Measurements from ENCODE around the gene TOMM20.

Gene TOMM20

DNA sequence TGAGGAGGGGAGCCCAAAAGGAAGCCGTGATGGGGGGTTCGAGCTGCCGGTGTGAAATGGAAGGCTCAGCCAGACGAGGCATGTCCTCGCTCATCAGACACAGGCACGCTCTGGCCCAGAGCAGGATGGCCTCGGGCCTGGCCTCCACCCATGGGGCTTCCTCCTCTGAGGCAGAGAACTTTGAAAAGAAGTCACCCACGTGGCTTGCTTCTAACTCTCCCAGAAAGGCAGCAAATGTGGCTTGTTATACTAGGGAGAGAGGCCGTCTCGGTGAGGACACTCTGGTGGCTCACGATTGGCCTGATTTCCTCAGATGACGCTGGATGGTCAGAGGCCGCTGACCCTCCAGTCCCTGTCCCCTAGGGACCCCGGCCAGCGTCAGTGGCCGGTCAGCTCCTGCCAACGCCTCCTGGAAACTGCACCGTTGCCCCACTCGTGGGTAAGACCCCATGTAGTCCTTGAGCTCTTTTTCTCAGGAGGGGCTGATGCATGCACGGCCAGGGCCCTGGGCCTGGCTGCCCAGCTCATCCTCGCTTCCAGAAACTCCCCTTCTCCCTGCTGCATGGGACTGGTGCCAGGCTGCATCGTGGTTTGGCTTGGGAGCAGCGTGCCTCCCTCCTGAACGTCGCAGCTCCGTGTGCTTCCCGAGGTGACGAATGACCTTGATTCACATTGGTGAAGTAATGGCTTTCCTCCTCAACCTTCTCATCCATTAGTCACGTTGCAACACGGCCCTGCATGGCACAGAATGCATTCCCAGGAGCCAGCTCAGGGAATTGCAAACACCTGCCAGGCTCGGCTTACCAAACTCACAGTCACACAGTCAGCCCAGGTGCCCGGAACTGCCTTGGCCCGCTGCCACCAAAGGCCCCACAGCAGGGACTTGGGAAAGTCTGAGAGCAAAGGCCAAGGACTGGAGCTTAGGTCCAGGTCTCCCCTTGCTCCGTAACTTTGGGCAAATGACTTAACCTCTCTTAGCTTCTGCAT, 58.8 kb downstream of the TOMM20 start:
- no peak for DNase-seq (ENCODE audit: low spot score)
- TF ChIP-seq, protein P1, sequence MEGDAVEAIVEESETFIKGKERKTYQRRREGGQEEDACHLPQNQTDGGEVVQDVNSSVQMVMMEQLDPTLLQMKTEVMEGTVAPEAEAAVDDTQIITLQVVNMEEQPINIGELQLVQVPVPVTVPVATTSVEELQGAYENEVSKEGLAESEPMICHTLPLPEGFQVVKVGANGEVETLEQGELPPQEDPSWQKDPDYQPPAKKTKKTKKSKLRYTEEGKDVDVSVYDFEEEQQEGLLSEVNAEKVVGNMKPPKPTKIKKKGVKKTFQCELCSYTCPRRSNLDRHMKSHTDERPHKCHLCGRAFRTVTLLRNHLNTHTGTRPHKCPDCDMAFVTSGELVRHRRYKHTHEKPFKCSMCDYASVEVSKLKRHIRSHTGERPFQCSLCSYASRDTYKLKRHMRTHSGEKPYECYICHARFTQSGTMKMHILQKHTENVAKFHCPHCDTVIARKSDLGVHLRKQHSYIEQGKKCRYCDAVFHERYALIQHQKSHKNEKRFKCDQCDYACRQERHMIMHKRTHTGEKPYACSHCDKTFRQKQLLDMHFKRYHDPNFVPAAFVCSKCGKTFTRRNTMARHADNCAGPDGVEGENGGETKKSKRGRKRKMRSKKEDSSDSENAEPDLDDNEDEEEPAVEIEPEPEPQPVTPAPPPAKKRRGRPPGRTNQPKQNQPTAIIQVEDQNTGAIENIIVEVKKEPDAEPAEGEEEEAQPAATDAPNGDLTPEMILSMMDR (IDR thresholded peaks at IDR 0.05; ENCODE audit: extremely low read depth, missing control alignments) = no peak

DNA sequence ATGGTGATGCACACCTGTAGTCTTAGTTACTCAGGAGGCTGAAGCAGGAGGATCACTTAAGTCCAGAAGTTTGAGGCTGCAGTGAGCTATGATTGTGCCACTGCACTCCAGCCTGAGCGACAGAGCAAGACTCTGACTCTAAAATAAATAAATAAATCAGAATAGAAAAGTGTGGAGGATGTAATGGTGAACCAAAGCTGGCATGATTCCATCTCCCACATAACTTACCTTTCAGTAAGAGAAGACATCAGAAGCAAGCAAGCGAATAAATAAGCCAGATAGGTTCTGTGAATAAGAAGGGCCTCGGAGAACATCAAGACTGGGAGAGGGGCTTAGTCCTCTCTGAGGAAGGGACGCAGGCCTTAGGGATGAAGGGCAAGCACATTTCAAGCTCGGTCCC, 59.5 kb downstream of the TOMM20 start:
- no peak for DNase-seq (ENCODE audit: low spot score)
- TF ChIP-seq, protein P1 (IDR thresholded peaks at IDR 0.05; ENCODE audit: extremely low read depth, missing control alignments) = no peak

DNA sequence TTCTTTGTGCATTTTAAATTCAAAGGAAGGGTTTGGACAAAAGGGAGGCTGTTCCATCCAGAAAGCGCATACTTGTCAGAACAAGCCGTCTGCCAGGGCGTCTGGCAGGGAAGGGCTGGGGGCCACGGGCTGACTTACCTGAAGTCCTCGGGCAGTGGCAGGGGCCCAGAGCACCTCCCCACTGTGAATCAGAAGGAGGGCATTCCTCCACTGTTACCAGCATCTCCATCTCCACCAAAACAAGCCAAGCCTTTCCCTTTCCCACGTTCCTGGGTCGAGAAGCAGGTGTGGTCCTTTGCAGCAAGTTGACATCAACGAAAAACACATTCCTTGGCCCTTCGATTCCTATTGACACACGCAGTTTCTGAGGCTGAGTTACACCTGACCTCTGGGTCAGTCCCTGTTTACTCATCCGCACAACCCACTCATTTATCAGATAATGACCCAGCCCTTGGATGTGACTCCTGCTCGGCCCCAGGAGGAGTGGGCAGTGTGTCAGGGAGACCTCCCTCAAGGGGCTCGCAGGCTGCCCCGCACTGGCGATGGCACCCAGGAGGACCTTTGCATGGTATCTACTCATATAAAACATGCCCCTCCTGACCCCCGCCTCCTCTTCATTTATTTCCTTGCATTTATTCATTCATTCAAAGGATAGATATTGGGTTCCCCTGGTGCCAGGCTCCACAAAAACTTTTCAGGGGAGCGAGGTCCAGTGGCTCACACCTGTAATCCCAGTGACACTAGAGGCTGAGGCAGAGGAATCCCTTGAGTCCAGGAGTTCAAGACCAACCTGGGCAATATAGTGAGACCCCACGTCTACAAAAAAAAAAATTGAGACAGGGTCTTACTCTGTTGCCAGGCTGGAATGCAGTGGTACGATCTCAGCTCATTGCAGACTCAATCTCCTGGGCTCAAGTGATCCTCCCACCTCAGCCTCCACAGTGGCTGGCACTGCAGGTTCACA, 60.2 kb downstream of the TOMM20 start:
- DNase-seq (ENCODE audit: low spot score) = no peak
- TF ChIP-seq, protein P1 (IDR thresholded peaks at IDR 0.05; ENCODE audit: extremely low read depth, missing control alignments) = no peak

DNA sequence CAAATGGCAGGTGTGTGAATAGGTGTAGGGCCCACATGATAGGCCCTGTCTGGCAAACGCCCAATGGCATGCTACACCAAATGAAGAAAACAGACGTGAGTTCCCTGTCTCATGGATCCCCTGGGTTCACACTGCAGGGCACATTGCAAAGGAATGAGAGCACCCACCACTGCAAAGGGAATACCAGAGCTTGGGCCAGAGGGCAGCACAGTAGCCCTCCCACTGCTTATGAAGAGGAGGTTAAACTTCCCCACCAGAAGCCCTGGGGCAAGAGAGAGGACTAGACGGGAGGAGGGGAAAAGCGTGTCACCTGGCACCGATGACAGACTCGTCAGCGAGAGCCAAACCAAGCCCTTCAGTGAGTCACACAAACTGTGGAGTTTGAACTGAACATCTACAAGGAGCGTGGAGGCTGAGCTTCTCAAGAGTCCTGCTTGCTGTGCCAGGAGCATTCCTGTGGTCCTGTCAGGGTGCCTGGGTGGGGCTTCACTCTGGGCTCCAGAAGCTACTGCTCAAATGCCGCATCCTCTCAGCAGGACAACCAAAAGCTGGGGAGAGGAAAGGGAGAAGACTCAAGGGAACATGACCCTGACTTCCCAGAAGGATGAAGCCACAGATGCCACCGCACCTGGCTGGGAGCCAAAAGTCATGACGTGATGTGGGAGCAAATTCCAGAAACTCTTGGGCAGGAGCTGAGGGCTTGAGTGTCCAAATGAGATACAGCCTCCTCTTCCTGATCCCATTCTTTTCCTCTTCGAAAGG, 61.1 kb downstream of the TOMM20 start:
- no peak for DNase-seq (ENCODE audit: low spot score)
- TF ChIP-seq, protein P1 (IDR thresholded peaks at IDR 0.05; ENCODE audit: extremely low read depth, missing control alignments) = no peak

DNA sequence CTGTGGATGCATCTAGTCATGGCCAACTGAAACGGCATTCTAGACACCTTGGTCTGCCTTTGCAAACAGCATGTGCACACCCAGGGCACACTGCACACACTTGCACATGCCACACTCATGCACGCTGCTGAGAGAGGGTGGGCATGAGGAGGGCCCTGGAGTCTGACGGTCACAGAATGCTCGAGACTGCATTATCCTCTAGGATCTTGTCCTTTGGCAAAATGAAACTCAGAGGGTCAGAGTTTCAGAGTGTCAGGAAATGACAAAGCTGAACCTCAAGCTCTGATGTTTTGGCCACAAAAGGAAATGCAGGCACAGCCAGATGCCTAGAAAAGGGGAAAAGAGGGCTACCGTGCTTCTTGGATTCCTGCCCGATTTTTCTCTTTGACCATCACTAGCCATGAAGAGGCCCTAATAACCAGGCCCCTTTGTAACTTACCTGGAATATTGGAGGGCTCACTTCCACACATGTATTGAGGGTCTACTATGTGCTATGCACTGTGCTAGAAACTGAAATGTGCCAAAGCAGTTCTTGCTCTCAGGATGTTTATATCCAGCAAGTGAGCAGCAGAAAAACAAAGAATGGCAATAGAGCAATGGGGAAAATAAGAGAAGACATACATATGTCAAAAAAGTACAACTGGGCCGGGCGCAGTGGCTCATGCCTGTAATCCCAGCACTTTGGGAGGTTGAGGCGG, 65.4 kb downstream of the TOMM20 start:
- no peak for DNase-seq (ENCODE audit: low spot score)
- TF ChIP-seq, protein P1 (IDR thresholded peaks at IDR 0.05; ENCODE audit: extremely low read depth, missing control alignments) = no peak

DNA sequence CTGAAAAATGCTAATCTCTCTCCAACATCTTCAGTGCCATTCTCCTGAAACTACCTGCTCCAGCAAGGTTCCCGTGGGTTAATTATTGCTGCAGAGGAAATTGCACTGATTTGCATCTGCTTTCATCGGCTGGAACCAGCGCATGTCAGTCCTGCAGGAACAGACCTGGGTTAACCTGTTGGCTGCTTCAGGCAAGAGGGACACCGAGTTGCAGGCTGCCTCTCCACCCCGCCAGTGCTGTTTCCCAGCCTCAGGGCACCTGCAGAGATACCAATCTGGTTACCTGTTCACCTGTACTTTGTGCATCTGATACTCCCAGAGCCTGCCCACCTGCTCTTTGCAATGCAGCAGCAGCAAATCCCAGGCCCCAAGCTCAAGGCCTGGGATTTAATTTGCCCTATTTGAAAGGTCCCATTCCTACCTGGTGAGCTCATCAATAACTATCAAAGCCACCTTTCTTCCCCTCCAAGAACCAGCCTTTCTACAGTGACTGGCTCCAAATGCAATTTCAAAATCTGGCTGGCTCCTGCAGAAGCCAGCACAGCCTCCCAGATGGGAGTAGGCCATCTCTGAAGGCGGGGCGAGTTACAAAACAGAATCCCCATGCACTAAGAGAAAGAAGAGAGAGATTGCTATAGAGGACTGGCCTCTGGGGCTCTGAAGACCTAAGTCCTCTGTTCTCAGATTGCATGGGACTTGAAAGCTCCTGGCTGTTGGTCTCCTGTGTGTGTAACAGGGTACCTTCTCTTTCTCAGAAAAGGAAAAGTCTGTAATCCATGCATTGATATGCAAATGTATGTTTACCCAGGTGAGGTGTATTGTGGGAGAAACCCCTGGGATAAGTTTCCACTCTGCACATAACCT, 67.8 kb downstream of the TOMM20 start:
- TF ChIP-seq, protein P1 (IDR thresholded peaks at IDR 0.05; ENCODE audit: extremely low read depth, missing control alignments) = no peak
- DNase-seq (ENCODE audit: low spot score) = no peak
